HUDEP-2 (cell line): ENCODE results near the gene CORO2A.

Source experiments
- DNase-seq, 76 experiments: peaks; one replicate each; lab custom pipeline; 2025; ENCODE audit not compliant: unreplicated experiment in 76 of 76; lab: John Stamatoyannopoulos, UW

CORO2A gene

DNA sequence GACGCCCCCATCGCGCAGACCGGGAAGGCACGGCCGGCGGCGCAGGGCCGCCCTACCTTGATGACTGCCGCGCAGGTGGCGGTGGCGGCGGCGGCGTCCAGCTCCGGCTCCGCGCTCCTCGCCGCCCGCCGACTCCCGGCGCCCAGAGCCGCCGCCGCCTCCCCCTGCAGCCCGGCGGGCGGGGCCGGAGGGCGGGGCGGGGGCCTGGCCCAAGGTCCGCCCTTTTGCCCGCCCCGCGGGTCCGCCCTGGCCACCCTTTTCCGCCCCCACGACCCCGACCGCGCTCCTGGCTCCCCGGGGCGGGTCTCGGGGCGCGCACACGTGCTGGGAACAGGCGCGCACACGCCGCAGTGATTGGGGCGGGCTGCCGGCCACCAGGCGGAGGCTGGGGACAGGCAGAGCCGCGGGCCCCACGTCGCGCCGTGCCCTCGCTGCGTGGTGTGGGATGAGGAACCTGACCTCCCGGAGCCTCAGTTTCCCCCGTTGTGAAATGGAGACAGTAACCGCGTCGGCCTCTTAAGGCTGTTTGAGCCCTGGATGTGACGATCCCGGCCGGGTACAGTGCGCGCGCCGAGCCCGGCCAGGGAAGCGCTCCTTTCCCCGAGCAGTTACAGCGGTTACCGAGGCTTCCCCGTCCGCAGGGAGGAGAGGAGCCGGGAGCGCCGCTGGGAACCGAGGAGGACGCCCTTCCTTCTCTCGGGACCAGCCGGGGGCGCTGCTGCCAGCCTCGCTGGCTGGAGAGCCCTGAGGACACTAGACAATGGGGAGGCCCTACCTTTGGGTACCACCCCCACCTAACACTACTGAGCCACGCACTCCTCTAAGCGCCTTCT is at the start of gene CORO2A:
Gene CORO2A, minus strand, starts transcription at position 135 of the 833 bp plus-strand sequence. CDS start 34,977 bp downstream, outside the sequence.
- DNase-seq: peak in 69 of 76 experiments; percentile 3 to 80 (median 53)

DNA sequence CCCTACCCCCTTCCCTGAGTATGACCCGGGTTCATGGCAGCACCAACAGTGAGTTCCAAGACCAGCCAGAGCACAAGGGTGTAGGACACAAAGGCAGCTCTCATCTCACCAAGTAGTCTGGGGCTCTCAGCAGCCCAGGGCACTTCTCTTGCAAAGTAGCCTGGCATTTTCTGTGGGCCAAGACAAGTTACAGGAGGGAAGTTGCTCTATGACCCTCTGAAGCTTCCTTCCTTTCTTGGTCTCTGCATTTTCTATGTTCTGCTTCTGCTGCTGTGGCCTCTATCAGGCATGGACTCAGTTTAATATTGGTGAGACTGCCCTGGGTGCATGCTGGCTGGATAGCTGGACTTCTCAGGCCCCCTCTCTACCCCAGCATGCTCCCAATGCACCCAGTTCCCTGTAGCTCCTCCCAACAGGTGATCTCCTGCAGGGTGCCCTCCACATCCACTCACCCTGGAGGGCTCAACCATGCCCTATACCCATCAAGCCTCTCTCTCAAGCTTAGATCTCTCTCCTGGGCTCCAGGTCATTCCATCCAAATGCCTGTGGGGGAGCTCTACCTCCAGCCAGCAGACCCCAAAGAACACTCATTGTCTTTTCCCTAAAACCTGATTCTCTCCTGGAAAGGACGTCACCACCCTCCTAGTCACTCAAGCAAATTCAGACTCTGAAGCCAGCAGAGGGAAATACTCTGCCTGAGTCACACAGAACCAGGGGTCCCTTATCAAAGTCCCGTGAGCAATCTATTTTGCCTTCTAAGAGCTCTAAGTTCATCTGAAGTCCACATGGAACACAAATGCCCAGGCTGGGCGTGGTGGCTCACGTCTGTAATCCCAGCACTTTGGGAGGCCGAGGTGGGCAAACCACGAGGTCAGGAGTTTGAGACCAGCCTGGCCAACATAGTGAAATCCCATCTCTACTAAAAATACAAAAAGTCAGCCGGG is 49.2 kb upstream of the CORO2A start:
- no peak for DNase-seq

DNA sequence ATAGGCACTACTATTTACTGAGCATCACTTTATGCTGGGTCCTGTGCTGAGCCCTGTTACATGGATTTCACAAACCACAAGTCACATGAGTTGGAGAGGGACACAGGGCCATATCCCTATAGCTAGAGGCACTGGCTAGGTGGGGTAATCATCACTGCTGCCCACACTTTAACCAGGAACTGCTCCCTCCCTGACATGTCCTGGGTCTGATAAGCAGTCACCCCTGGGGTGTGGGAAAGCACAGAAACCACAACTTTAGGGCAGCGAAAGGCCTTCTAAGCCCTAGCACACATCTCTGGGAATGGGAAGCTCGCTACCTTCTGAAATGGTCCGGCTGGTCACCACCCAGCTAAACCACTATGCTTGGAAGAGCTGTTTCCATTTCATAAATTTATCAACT is 48.0 kb upstream of the CORO2A start:
- peak in 55 of 76 experiments; percentile 8 to 69 (median 33) for DNase-seq

DNA sequence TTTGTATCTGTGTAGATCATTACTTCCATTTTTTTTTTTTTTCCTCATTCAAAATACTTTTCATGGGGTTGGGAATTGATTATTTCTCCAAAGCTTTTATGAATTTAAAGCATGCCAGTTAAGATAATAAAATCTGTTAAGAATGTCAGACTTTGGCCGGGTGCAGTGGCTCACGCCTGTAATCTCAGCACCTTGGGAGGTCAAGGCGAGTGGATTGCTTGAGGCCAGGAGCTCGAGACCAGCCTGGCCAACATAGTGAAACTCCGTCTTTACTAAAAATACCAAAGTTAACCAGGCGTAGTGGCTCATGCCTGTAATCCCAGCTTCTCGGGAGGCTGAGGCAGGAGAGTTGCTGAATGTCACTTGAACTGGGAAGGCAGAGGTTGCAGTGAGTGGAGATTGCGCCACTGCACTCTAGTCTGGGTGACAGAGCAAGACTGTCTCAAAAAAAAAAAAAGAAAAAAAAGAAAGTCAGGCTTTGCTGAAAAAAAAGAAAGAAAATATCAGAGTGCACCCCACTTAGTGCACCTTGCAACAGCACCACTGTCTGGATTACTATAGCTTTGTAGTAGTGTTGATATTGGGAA is 44.6 kb upstream of the CORO2A start:
- no peak for DNase-seq

DNA sequence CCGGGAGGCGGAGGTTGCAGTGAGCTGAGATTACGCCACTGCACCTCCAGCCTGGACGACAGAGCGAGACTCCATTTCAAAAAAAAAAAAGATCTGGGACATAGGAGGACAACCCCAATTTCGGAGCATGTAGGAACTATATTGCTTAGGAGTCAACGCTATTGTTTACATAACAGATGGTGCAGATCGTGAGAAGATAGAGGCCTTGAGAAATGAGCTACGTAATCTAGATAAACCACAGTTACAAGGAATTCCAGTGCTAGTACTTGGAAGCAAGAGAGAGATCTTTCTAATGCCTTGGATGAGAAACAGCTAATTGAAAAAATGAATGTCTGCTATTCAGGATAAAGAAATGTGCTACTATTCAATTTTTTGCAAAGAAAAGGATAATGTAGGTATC is 42.7 kb upstream of the CORO2A start:
- DNase-seq: no peak

DNA sequence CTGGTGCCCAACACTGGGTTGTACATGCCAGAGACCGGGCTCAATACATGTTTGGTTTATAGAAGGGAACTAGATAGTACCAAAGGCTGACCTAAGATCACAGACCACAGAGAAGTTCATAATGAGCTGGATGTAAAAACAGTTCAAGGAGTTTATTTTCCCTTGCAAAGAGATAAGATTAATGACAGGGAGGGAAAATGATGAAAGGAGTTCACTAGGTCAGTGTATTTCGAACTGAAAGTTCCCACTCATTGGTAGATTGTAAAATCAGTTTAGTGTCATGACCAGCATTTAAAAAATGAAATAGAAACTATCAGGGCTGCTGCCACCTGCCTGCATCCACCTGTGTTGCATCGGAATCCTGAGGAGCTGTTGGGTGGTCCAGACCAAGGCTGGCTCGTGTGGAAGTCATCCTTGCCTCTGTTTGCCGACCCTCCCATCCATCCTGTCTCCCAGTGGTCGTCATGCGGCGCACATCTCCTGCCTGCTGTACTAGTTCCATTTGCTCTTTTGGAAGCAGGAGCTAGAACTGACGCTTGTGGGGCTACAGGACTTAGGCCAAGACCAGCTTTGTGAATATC is 41.9 kb upstream of the CORO2A start:
- no peak for DNase-seq

GRCh38 chr9:98232926-98233325 is 40.5 kb upstream of the CORO2A start:
- no peak for DNase-seq

DNA sequence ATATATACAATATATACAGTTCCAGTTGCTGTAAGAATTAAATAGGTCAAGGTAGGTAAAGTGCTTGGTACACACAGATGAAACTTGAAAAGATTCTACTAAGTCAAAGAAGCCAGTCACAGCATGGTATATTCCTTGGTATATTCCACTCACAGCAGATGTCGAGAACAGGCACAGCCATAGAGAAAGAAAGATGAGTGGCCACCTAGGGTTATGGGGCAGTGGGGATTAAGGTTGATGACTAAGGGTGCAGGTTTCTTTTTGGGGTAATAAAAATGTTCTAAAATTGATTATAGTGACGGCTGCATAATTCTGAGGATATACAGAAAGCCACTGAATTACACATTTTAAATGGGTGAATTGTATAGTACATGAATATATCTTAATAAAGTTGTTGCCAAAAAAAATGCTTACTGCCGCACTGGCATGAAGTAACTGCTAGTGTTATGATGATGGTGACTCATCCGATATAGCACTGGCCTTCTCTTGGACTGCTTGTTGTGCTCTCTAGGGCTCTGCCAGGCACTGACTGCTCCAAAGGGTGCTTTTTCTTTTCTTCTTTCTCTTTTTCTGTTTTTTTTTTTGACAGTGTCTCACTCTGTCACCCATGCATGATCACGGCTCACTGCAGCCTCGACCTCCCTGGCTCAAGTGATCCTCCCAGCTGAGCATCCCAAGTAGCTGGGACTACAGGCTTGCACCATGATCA is 39.5 kb upstream of the CORO2A start:
- DNase-seq: no peak

- DNase-seq: no peak
These were observed 38.4 kb upstream of the CORO2A start for GRCh38 chr9:98230789-98231188.

DNA sequence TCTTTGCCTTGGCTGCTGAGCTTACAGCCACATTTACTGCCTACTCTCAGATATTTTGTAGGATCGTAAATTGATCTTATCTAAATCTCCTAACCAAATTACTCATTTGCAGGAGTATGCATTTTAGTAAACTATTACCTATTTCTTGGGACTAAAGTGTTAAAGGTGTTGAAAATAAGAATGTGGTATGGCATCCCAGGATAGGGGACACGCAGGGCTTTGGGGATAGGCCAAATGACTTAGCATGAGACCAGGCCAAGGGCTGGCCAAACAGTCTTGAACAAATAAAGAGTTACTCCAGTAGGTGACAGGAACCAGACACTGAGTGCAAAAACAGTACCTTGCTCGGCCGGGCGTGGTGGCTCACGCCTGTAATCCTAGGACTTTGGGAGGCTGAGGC is 37.9 kb upstream of the CORO2A start:
- no peak for DNase-seq

- no peak for DNase-seq
These were observed 37.2 kb upstream of the CORO2A start for GRCh38 chr9:98229620-98230019.

GRCh38 chr9:98229090-98229395 is 36.6 kb upstream of the CORO2A start:
- DNase-seq: no peak

- no peak for DNase-seq
These were observed 36.1 kb upstream of the CORO2A start for GRCh38 chr9:98228392-98229089.

DNA sequence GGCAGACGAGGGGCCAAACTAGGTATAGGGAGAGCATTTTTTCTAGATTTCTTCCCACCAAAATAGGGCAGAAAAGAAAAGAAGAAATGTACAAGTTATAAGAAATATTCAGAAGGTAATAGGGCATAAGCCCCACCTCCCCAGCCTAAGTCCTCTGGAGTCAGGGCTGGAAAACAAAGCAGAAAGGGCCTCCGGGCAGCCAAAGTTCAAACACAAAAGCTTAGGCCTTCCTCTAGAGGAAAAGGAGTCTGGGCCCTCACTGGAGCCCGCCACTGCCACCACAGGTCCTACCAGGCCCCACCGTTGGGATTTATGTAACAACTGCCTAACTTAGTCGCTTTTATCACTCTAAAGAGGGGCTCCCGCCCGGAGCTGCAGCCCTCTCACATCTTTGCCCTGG is 35.4 kb upstream of the CORO2A start:
- DNase-seq: no peak

GRCh38 chr9:98226957-98227356 is 34.5 kb upstream of the CORO2A start:
- no peak for DNase-seq

DNA sequence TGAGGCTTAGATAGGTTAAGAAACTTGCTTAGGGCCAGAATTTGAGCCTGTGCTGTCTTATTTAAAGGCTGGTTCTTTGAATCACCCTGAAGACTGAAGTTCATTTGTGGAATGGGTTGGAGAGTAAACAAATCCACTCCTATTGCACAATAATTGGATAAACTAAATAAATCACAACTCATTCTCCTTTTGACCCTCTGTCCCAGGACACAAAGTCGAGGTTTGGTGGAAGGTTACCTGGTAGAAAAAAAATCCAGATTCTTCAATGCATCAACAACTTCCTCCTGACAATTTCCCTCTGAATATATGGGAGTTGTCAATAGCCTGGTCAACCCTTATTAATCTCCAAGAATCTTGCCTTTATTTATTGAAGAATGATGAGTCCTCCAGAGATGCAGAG is 34.1 kb upstream of the CORO2A start:
- DNase-seq: no peak

DNA sequence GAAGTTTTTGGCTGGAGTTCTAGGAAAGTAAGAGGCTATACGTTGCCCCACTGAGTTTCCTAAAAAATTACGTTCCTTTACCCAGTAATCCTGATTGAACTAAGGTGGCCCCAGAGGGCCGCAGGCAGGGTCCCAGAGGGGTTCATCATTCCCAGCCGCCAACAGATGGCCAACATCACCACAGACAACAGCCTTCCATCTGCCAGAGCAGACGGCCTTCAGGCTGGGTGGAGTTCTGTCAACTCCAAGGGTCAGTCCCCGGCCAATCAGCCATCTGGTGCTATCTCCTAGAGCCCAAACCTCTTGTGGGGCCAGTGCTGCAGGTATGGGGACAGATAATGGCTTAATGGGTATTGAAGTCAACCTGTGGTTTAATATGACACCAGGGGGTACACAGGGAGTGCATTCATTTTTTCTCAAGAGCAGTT is 32.6 kb upstream of the CORO2A start:
- DNase-seq: peak in 64 of 76 experiments; percentile 6 to 85 (median 44)

- no peak for DNase-seq
These were observed 30.7 kb upstream of the CORO2A start for GRCh38 chr9:98222885-98223691.

DNA sequence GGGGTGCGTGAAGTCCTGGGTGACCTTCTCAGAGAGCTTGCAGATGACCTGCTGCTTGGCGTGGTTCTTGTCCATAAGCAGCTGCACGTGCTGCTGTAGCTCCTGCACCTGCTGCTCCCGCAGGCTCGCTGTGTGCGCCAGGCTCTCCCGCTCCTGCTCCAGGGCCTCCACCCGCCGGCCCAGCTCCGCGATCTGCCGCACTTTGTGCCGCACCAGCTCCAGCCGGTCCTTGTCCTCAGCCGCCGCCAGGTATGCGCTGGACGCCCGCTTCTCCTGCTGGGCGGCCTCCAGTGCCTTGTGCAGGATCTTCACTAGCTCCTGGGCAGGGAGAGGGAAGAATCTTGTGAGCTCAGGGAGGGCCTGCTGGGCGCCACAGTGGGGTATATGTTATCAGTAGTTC is 28.5 kb upstream of the CORO2A start:
- no peak for DNase-seq
